H1 (cell line): ENCODE data around the gene TNNT3. TPM values are rescaled to one million over a fixed set of nuclear protein-coding genes. Genes with fewer than 3 reads are reported as not detected.

ENCODE experiments used
- CTCF ChIA-PET: fragments of 300-600 bp; sonication (Branson Sonifier 250); formaldehyde crosslinking; loops from one replicate; lab custom pipeline; 2021; ENCODE audit not compliant: partially characterized antibody; lab: Charles Lee
- POLR2A ChIA-PET: fragments of 300-600 bp; sonication (Branson Sonifier 250); formaldehyde crosslinking; loops from one replicate; lab custom pipeline; 2021; ENCODE audit warnings: inconsistent platforms; ENCODE audit not compliant: partially characterized antibody; lab: Charles Lee
- DNase-seq, 2 experiments: peaks; one replicate each; pipeline versions ENCODE4 v3.0.0 to v3.0.0-alpha.2; 2010 to 2022; ENCODE audit warnings: low spot score in 2 of 2, low read depth in 1 of 2, mixed read lengths in 1 of 2
- FAIRE-seq: peaks from 2 replicates; lab custom pipeline; 2011; peaks lifted over from hg19 to GRCh38; lab: Jason Lieb, UNC
- H2AFZ ChIP-seq: 2 replicates; pipeline ENCODE4 v1.8.1; 2012; ENCODE audit warnings: low read length, inconsistent platforms
- H2AK5ac ChIP-seq: 2 replicates; pipeline ENCODE4 v1.6.1; 2013; ENCODE audit warnings: low read depth, low read length
- H2BK120ac ChIP-seq: replicated peaks from 2 replicates; pipeline ENCODE3; 2013; ENCODE audit warnings: low read depth, low read length, inconsistent platforms
- H2BK12ac ChIP-seq: 2 replicates; pipeline ENCODE4 v1.6.1; 2013; ENCODE audit warnings: low read depth, low read length
- H2BK15ac ChIP-seq: 2 replicates; pipeline ENCODE4 v1.6.1; 2013; ENCODE audit warnings: low read length
- H2BK20ac ChIP-seq: 2 replicates; pipeline ENCODE4 v1.6.1; 2013; ENCODE audit warnings: low read length
- H2BK5ac ChIP-seq: 2 replicates; pipeline ENCODE4 v1.6.1; 2013; ENCODE audit warnings: low read depth, low read length
- H3K14ac ChIP-seq: 2 replicates; pipeline ENCODE4 v1.6.1; 2013; ENCODE audit warnings: inconsistent platforms; ENCODE audit not compliant: insufficient read length
- H3K18ac ChIP-seq: 2 replicates; pipeline ENCODE4 v1.6.1; 2013; ENCODE audit warnings: low read length; ENCODE audit errors: extremely low read depth
- H3K23ac ChIP-seq: 2 replicates; pipeline ENCODE4 v1.6.1; 2013; ENCODE audit warnings: inconsistent platforms; ENCODE audit not compliant: insufficient read length
- H3K23me2 ChIP-seq: 2 replicates; pipeline ENCODE4 v1.6.1; 2013; ENCODE audit warnings: low read depth, low read length
- H3K27ac ChIP-seq: 2 replicates; pipeline ENCODE4 v1.6.1; 2011; ENCODE audit warnings: low read depth, low read length, inconsistent platforms
- H3K27me3 ChIP-seq, 4 experiments: replicated peaks in 1 of 4; 1 replicate in 1 of 4; 2 replicates in 3 of 4; pipeline versions ENCODE4 v1.6.1 to v1.8.1; 2011 to 2013; ENCODE audit warnings: low read length in 3 of 4, mild to moderate bottlenecking in 3 of 4, inconsistent platforms in 2 of 4, mixed read lengths in 2 of 4, moderate library complexity in 1 of 4; ENCODE audit not compliant: control insufficient read depth in 3 of 4, insufficient read depth in 3 of 4; ENCODE audit errors: extremely low read depth in 1 of 4
- H3K36me3 ChIP-seq, 4 experiments: 2 replicates each; pipeline versions ENCODE4 v1.6.1 to v1.8.1; 2011 to 2013; ENCODE audit warnings: mild to moderate bottlenecking in 4 of 4, low read length in 3 of 4, moderate library complexity in 2 of 4, control low read depth in 1 of 4, inconsistent platforms in 1 of 4; ENCODE audit not compliant: insufficient read depth in 4 of 4, control insufficient read depth in 2 of 4
- H3K4ac ChIP-seq: replicated peaks from 2 replicates; pipeline ENCODE3; 2013; ENCODE audit warnings: low read length, low read depth, mixed read lengths, inconsistent platforms; ENCODE audit not compliant: insufficient read length
- H3K4me1 ChIP-seq, 4 experiments: replicated peaks in 1 of 4; 1 replicate in 1 of 4; 2 replicates in 3 of 4; pipeline versions ENCODE4 v1.6.1 to v1.8.1; 2011 to 2013; ENCODE audit warnings: low read length in 3 of 4, inconsistent platforms in 2 of 4, mixed read lengths in 1 of 4; ENCODE audit not compliant: insufficient read depth in 4 of 4, control insufficient read depth in 3 of 4
- H3K4me2 ChIP-seq, 2 experiments: 2 replicates each; pipeline versions ENCODE4 v1.6.1 to v1.8.1; 2011 to 2013; ENCODE audit warnings: low read depth in 2 of 2, low read length in 2 of 2, control low read depth in 1 of 2, inconsistent platforms in 1 of 2, mild to moderate bottlenecking in 1 of 2; ENCODE audit not compliant: insufficient read depth in 1 of 2
- H3K4me3 ChIP-seq, 4 experiments: fragments of 200-600, 300-600 bp in 1 of 4; sonication (generic), shearing (Covaris generic), sonication (Bioruptor Twin) in 1 of 4; 2 replicates each; pipeline versions ENCODE4 v1.5.1 to v1.8.1; 2011 to 2016; ENCODE audit warnings: low read length in 4 of 4, low read depth in 3 of 4, control low read depth in 2 of 4, inconsistent platforms in 2 of 4, mild to moderate bottlenecking in 2 of 4, mixed read lengths in 1 of 4, moderate library complexity in 1 of 4; ENCODE audit not compliant: insufficient read depth in 2 of 4; ENCODE audit errors: extremely low read depth in 1 of 4
- H3K56ac ChIP-seq: replicated peaks from 2 replicates; pipeline ENCODE3; 2013; ENCODE audit warnings: low read depth, mild to moderate bottlenecking, mixed read lengths, low read length, inconsistent platforms; ENCODE audit not compliant: insufficient read length
- H3K79me1 ChIP-seq: 2 replicates; pipeline ENCODE4 v1.6.1; 2013; ENCODE audit warnings: low read depth, low read length, control low read depth
- H3K79me2 ChIP-seq, 2 experiments: 2 replicates each; pipeline versions ENCODE4 v1.6.1 to v1.8.1; 2012 to 2013; ENCODE audit warnings: low read length in 2 of 2, mild to moderate bottlenecking in 2 of 2, inconsistent platforms in 1 of 2; ENCODE audit not compliant: insufficient read depth in 2 of 2, control insufficient read depth in 1 of 2
- H3K9ac ChIP-seq, 4 experiments: replicated peaks in 1 of 4; 1 replicate in 1 of 4; 2 replicates in 3 of 4; pipeline versions ENCODE4 v1.6.1 to v1.8.1; 2011 to 2013; ENCODE audit warnings: low read depth in 3 of 4, low read length in 3 of 4, control low read depth in 2 of 4, mild to moderate bottlenecking in 2 of 4, moderate library complexity in 2 of 4, inconsistent platforms in 1 of 4; ENCODE audit errors: extremely low read depth in 1 of 4
- H3K9me3 ChIP-seq, 2 experiments: 2 replicates each; pipeline versions ENCODE4 v1.6.1 to v1.8.1; 2012 to 2013; ENCODE audit warnings: mild to moderate bottlenecking in 2 of 2, moderate library complexity in 2 of 2, control low read depth in 1 of 2, inconsistent platforms in 1 of 2, low read depth in 1 of 2, low read length in 1 of 2, mixed read lengths in 1 of 2; ENCODE audit not compliant: insufficient read depth in 2 of 2
- H4K20me1 ChIP-seq, 2 experiments: replicated peaks in 1 of 2; 2 replicates each; pipeline versions ENCODE3 to v1.8.1; 2011 to 2013; ENCODE audit warnings: inconsistent platforms in 2 of 2, low read length in 2 of 2, mild to moderate bottlenecking in 1 of 2; ENCODE audit not compliant: insufficient read depth in 2 of 2, control insufficient read depth in 1 of 2
- H4K5ac ChIP-seq: 2 replicates; pipeline ENCODE4 v1.6.1; 2013; ENCODE audit warnings: low read length, low read depth, mixed read lengths, inconsistent platforms; ENCODE audit not compliant: insufficient read length
- H4K8ac ChIP-seq: 2 replicates; pipeline ENCODE4 v1.8.0; 2013; ENCODE audit warnings: mild to moderate bottlenecking, moderate library complexity, low read length, inconsistent platforms; ENCODE audit not compliant: insufficient read depth; ENCODE audit errors: extremely low read depth
- H4K91ac ChIP-seq: replicated peaks from 2 replicates; pipeline ENCODE3; 2013; ENCODE audit warnings: low read length, mixed read lengths, inconsistent platforms; ENCODE audit not compliant: insufficient read length
- ASH2L ChIP-seq: fragments of 200-600, 300-600 bp; sonication (generic); IDR thresholded peaks from one replicate; pipeline ENCODE4 v1.7.1; 2017; ENCODE audit warnings: low read length
- BCL11A ChIP-seq, 2 experiments: IDR thresholded peaks; one replicate each; pipeline ENCODE4 v1.6.1; 2011; ENCODE audit warnings: low read depth in 2 of 2, low read length in 2 of 2, mild to moderate bottlenecking in 2 of 2
- BRCA1 ChIP-seq: IDR thresholded peaks from 2 replicates; pipeline ENCODE4 v1.6.1; 2012; ENCODE audit warnings: low read depth, low read length, improper control_type of control experiment
- CREB1 ChIP-seq: IDR thresholded peaks from 2 replicates; pipeline ENCODE4 v1.6.1; 2012; ENCODE audit warnings: inconsistent platforms
- JUND ChIP-seq: IDR thresholded peaks from 2 replicates; pipeline ENCODE4 v1.6.1; 2011; ENCODE audit warnings: mild to moderate bottlenecking, improper control_type of control experiment, low read length
- KDM5A ChIP-seq: fragments of 200-600 bp; IDR thresholded peaks from 2 replicates; pipeline ENCODE4 v1.7.1; 2012; ENCODE audit warnings: mild to moderate bottlenecking, low read length, inconsistent platforms, mixed read lengths
- MAX ChIP-seq: IDR thresholded peaks from 2 replicates; pipeline ENCODE4 v1.6.1; 2012; ENCODE audit warnings: inconsistent platforms
- NANOG ChIP-seq: IDR thresholded peaks from 2 replicates; pipeline ENCODE4 v1.6.1; 2011; ENCODE audit warnings: low read length, low read depth, mild to moderate bottlenecking, inconsistent platforms; ENCODE audit not compliant: insufficient read depth, poor library complexity, severe bottlenecking
- NRF1 ChIP-seq: IDR thresholded peaks from 2 replicates; pipeline ENCODE4 v1.6.1; 2011; ENCODE audit warnings: mild to moderate bottlenecking, low read depth, low read length, improper control_type of control experiment
- RBBP5 ChIP-seq: IDR thresholded peaks from 2 replicates; pipeline ENCODE4 v1.7.1; 2012; ENCODE audit warnings: low read depth, mild to moderate bottlenecking, inconsistent platforms, low read length, moderate library complexity, borderline replicate concordance
- RFX5 ChIP-seq: IDR thresholded peaks from 2 replicates; pipeline ENCODE4 v1.6.1; 2011; ENCODE audit warnings: low read depth, low read length, improper control_type of control experiment, borderline replicate concordance
- RXRA ChIP-seq: IDR thresholded peaks from 2 replicates; pipeline ENCODE4 v1.6.1; 2011; ENCODE audit warnings: low read depth, mild to moderate bottlenecking, low read length, moderate library complexity; ENCODE audit not compliant: insufficient read depth
- SIRT6 ChIP-seq: IDR thresholded peaks from one replicate; pipeline ENCODE4 v1.7.1; 2012; ENCODE audit warnings: low read length, inconsistent platforms
- SP1 ChIP-seq: IDR thresholded peaks from 2 replicates; pipeline ENCODE4 v1.6.1; 2011; ENCODE audit warnings: low read depth, low read length
- SP2 ChIP-seq: IDR thresholded peaks from 2 replicates; pipeline ENCODE4 v1.6.1; 2012; ENCODE audit warnings: mild to moderate bottlenecking, low read length, inconsistent platforms
- TAF1 ChIP-seq: IDR thresholded peaks from 2 replicates; pipeline ENCODE4 v1.6.1; 2011; ENCODE audit warnings: mild to moderate bottlenecking, low read depth, low read length
- WGBS, 2 experiments: shearing (Covaris generic) in 1 of 2; methylation state at CpG; one replicate each; pipeline versions ENCODE4 v1.1.6 to v1.1.7; 2013 to 2015; ENCODE audit warnings: low lambda C conversion rate in 2 of 2, mixed read lengths in 2 of 2, inconsistent platforms in 1 of 2, low coverage in 1 of 2, missing lambda C conversion rate in 1 of 2; ENCODE audit not compliant: insufficient replicate concordance in 2 of 2, insufficient coverage in 1 of 2, insufficient read length in 1 of 2; ENCODE audit errors: extremely low coverage in 1 of 2, missing lambda C conversion rate in 1 of 2; 5-methylcytosine and 5-hydroxymethylcytosine counted together
- polyA plus RNA-seq, 7 experiments: library from polyadenylated mRNA; depleted of rRNA in 3 of 7; stranded (reverse) in 5 of 7; unstranded in 2 of 7; fragments of >200 nt in 5 of 7; fragments of 200-250 nt in 2 of 7; gene quantifications; 1 replicate in 5 of 7; 2 replicates in 1 of 7; 4 replicates in 1 of 7; pipeline versions ENCODE4 v1.2.1 to v1.2.3, GENCODE V29; 2011 to 2013; ENCODE audit warnings: missing spikeins in 2 of 7, mixed read lengths in 2 of 7
- total RNA-seq: library from RNA; stranded (reverse); fragmentation: NEBNext Ultra II Directional; extraction: Animal tissue kit (Norgen Biotek cat#: 25700); gene quantifications from 2 replicates; pipeline ENCODE4 v1.2.1, GENCODE V29; 2021

Gene TNNT3
- total and polyA plus RNA-seq, 2 of the 8 experiments (the other 6 are each of a cell fraction or from before 2014, with no cell fraction given): not detected

- no peaks in the 10 kb centered on the region for H3K79me1 ChIP-seq
- H4K8ac ChIP-seq: no peak overlapping the region
- no peak overlapping the region for H4K5ac ChIP-seq
- no peak overlapping the region for H2BK120ac ChIP-seq
- H3K4me2 ChIP-seq: no peak overlapping the region
- no peak overlapping the region for H2AK5ac ChIP-seq
- H3K27me3 ChIP-seq: peaks cover 0 to 3% (median 2%) of the 10 kb centered on the region in 4 experiments; a peak in 1 of 7 replicates
- H4K91ac ChIP-seq: no peak overlapping the region
- H3K23me2 ChIP-seq: no peaks in the 10 kb centered on the region
- H3K9me3 ChIP-seq: no peaks in the 10 kb centered on the region
- ChIA-PET CTCF (interaction anchor here (0.6 to 4.1 kb wide), 5 partner anchors 33 to 531 kb away, joined by 3 to 28 read pairs (median 3); no protein-coding TSS in a partner anchor), POLR2A (no interaction called here)
- FAIRE-seq: no peak
- H3K79me2 ChIP-seq: no peaks in the 10 kb centered on the region
- no peak overlapping the region for H3K4me3 ChIP-seq
- peak overlapping the region; percentile 61; the same call in 1 of the 2 replicates for H2BK20ac ChIP-seq
- H2BK5ac ChIP-seq: no peak overlapping the region
- H3K14ac ChIP-seq: no peak overlapping the region
- H3K27ac ChIP-seq: no peak overlapping the region
- H2BK15ac ChIP-seq: no peak overlapping the region
- no peaks in the 10 kb centered on the region for H3K36me3 ChIP-seq
- no peak overlapping the region; the same call in 1 of the 2 replicates for H3K18ac ChIP-seq
- no peaks in the 10 kb centered on the region for H4K20me1 ChIP-seq
- H3K9ac ChIP-seq: no peak overlapping the region
- no peak overlapping the region for H2AFZ ChIP-seq
- H3K4me1 ChIP-seq: peaks cover 2 to 10% (median 6%) of the 10 kb centered on the region in 4 experiments; a peak in 6 of 7 replicates
- H3K4ac ChIP-seq: no peak overlapping the region
- H3K56ac ChIP-seq: no peak overlapping the region
- peak overlapping the region; percentile 68; the same call in 1 of the 2 replicates for H2BK12ac ChIP-seq
- H3K23ac ChIP-seq: no peak overlapping the region
- no peak for DNase-seq
- 92% methylated on average over 7 of the region's 7 CpGs; no CpG with 5 or more reads in 1 of the 2 experiments for WGBS, 2 experiments
- no peak for TF ChIP-seq CREB1
- no peak for TF ChIP-seq TAF1
- no peak for TF ChIP-seq NRF1
- TF ChIP-seq RFX5: no peak
- TF ChIP-seq BCL11A (IDR thresholded peaks at IDR 0.05; ENCODE audit: low read depth in 2 of 2, low read length in 2 of 2): no peak
- TF ChIP-seq RBBP5: no peak
- no peak for TF ChIP-seq RXRA
- TF ChIP-seq BRCA1: no peak
- TF ChIP-seq SP2: no peak
- TF ChIP-seq MAX: no peak
- TF ChIP-seq SP1: no peak
- TF ChIP-seq SIRT6: no peak
- no peak for TF ChIP-seq ASH2L
- TF ChIP-seq JUND: no peak
- TF ChIP-seq NANOG: no peak
- no peak for TF ChIP-seq KDM5A
These were observed 10.0 kb upstream of the TNNT3 start for GRCh38 chr11:1909524-1909923.
